GM23248 (cell line): ENCODE data around the gene PZP.

Experiments used
- EZH2 ChIP-seq: fragments of 200-600 bp; sonication (generic); IDR thresholded peaks from 2 replicates; pipeline ENCODE4 v1.6.1; 2018; ENCODE audit warnings: antibody characterized with exemption, mild to moderate bottlenecking; ENCODE audit not compliant: insufficient read depth, poor library complexity, severe bottlenecking
- EZH2phosphoT487 ChIP-seq: fragments of 200-600 bp; sonication (generic); IDR thresholded peaks from 2 replicates; pipeline ENCODE4 v1.6.1; 2018; ENCODE audit warnings: antibody characterized with exemption, moderate library complexity, mild to moderate bottlenecking, low read depth; ENCODE audit not compliant: insufficient read depth

GRCh38 chr12:9123781-9124382, 84.3 kb downstream of the PZP start:
- TF ChIP-seq EZH2, result no peak
- no peak for TF ChIP-seq EZH2phosphoT487
